Head of caudate nucleus (tissue), 42 donors: ENCODE results near the gene PTK6.
"Not testable (repeated sequence)": the region's sequence is repeated elsewhere in the genome, so short reads cannot be mapped to it uniquely, and the experiment has no call there.

ENCODE experiments used
- DNase-seq, 42 donors: peaks; one replicate each; pipeline versions ENCODE4 v3.0.0 to v3.0.0-alpha.2; 2020 to 2021; ENCODE audit warnings: mixed read lengths in 7 of 42
- intact Hi-C: fragments of 100-400 bp; cut with DNase I; formaldehyde crosslinking; loops from one replicate; pipeline ENCODE4 v1.15.0; 2022

PTK6 gene

DNA sequence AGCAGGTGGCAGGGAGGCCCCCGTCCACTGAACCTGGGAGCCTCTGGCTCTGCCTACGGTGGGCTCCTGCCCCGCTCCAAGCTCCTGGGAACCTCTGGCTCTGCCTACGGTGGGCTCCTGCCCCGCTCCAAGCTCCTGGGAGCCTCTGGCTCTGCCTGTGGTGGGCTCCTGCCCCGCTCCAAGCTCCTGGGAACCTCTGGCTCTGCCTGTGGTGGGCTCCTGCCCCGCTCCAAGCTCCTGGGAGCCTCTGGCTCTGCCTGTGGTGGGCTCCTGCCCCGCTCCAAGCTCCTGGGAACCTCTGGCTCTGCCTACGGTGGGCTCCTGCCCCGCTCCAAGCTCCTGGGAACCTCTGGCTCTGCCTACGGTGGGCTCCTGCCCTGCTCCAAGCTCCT, 33.9 kb upstream of the PTK6 start:
- DNase-seq = not testable (repeated sequence)

DNA sequence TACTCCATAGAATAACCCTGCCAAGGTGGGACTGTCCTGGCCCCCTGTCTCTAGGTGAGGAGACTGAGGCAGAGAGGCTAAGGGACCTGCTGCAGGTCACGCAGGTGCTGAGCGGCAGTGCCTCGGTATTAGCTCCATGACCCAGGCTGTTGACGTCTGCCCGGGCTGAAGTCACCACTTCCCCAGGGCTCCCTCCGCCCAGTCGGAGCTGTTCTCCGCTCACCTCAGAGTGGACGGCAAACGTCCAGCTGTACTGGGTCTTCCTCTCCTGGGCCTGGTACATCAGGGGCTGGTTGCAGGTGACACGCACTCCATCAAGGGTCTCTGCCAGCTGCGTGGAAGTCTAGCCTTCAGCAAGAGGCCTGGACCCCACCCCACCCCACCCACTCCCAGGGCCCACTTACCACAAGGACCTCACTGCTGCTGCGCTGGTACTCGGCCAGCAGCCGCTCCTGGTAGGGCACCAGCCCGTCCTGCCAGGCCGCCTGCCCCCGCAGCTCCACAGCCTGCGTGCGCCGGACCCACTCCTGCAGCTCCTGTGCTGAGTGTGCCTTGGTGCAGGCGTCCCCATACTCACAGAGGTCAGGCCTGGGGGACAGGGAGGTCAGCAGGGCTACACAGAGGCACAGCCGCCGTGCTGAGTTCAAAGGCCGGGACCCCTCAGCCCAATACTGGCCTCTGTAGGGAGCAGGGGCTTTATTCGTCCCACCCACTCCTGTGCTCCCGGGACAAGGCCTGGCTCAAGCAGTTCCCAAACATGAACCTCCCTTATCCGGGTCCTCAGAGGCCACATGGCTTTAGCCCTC, 33.3 kb upstream of the PTK6 start:
- intact Hi-C loops = no loop called here
- DNase-seq = no peak

More for the DNA sequence above, 33.9 kb upstream of the PTK6 start:
- intact Hi-C loops = not testable (repeated sequence)

DNA sequence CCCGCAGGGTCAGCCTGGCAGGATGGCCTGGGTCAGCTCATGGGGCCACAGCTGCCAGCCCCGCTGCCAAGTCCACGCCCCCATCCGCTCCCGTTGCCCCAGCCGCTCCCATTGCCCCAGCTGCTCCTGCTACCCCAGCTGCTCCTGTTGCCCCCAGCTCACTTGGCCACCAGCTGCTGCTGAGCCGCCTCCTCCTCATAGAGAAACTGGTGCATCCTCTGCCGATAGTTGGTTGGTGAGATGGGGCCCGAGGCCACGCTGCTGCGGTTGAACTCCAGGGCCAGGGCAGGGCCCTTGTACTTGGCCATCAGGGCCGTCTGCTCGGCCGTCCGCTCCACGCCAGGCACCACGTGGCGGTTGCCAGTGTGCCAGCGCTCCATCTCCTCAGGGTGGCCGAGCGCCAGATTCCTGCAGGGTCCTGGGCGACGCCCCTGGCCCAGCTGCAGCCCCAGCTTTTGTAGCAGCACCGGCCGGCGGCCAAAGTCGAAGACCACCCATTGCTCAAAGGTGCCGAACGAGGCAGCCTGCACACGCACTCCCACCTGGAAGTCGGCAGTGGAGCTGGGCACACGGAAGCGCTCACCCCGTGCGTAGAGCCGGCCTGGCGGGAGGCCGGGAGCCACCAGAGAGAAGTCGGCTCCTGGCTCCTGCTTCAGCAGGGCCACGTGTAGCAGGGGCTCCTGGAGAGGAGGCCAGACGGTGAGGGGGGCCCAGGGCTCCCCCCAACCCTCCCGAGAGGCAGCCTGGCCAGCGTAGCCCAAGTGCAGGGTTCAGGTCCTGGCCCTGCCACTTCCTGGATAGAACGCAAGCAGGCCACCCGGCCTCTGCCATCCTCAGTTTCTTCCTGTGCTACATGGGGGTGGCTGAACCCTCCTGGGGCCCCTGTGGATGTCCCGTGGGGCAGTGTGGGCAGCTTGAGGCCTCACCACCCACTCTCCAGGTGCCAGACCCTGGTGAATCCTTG, 32.1 kb upstream of the PTK6 start:
- no peak for DNase-seq
- intact Hi-C loops = no loop called here

DNA sequence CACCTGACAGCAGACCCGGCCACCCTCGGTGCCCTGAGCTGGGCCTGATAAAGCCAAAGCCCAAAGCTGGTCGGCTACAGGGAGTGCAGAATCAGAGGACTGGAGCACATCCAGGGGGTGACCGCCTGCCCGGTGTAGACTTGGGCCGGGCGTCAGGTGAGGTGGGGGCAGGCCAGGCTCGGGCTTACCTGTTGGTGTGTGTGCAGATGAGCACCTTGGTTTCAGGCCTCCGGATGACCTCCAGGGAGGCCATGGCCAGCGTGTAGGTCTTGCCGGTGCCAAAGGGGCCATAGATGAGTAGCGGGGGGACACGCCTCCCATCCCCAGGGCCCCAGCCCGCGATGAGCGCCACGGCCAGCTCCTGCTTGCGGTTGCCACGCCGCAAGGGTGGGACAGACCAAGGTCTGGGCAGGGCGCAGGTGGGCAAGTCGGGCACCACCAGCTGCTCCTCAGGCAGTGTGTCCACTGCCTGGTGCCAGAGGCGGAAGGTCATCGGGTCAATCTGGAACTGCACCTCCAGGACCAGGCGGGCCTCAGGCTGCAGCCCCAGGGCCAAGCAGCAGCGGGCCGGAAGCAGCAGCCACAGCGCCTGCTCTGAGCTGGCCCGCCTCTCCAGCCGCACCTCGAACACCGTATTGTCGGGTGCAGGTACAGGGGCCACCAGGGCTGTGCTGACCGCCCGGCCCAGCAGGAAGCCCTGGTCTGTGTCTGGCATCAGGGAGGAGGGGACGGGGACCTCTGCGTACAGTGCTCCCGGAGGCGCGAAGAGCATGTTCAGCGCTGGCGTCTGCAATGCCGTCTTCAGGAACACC, 31.2 kb upstream of the PTK6 start:
- DNase-seq = no peak
- intact Hi-C loops = no loop called here

DNA sequence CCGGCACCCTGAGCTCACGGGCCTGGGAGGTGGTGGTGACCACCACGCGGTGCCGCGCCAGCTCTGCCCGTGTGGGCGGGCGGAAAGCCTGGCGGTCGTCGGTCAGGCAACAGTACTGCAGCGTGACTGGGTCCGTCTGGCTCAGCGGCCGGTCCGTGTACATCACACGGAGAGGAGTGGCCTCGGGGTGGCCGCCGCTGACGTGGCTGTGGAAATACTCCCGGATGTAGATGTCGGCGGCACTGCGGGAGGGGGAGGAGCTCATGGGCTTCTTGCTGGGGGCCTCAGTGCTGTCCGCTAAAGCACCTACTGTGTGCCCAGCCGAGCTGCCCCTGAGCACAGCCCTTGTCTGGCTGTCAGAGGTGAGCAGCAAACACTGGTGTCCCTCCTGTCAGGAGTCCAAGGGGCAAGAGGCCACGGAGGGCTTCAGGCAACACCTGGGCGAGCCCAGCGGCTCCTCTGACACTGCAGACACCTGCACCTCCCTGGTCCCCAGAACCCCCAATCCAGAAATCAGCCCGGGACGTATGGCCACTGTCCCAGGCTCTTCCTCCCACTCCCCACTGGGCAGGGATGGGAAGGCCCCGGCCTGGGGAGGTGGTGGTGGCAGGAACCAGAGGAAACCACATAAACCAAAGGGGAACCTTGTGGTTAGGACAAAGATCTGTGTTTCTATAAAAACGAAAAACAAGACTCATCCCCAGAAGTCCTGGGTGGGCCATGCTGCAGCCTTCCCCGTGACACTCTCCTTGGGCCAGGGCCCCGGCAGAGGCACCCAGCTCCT, 30.4 kb upstream of the PTK6 start:
- intact Hi-C loops = no loop called here
- DNase-seq = peak in 20 of 42 donors; percentile 11 to 65 (median 26)

DNA sequence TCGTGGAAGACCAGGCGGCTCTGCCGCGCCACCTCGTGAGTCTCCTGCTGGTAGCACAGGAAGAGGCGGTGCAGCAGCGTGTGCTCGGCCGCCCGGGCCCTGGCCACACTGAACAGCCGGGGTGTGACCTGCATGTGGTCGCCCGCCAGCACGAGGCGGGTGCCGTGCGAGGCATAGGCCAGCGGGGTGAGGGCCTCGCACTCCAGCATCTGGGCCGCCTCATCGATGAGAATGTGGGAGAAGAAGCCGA, 29.9 kb upstream of the PTK6 start:
- no peak for DNase-seq
- intact Hi-C loops = no loop called here

DNA sequence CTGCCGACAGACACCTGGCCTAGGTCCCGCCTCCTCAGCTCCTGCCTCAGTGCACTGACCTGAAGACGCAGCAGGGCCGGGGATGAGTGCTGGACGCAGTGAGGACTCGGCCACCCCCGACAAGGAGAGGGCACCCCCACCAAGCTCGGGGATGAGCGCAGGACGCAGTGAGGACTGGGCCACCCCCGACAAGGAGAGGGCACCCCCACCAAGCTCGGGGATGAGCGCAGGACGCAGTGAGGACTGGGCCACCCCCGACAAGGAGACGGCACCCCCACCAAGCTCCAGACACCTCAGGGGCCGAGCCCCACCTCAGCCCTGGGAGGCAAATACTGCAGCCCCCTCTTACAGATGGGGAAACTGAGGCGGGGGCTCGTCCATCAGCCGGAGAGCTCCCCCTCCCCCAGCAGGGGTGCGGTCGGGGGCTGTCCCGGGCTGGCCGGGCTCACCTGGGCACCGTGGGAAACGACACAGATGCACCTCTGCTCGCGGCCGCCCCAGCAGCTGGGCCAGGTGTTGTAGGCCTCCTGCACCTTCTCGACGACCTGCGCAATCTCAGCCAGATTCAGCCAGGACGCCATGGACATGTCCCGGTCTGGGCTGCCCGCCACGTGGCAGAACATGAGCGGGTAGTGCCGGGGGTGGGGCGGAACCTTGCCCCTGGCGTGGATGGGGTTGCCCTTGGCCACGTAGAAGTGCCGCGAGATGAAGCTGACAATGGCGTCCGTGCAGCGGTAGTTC, 29.4 kb upstream of the PTK6 start:
- intact Hi-C loops = no loop called here
- no peak for DNase-seq

DNA sequence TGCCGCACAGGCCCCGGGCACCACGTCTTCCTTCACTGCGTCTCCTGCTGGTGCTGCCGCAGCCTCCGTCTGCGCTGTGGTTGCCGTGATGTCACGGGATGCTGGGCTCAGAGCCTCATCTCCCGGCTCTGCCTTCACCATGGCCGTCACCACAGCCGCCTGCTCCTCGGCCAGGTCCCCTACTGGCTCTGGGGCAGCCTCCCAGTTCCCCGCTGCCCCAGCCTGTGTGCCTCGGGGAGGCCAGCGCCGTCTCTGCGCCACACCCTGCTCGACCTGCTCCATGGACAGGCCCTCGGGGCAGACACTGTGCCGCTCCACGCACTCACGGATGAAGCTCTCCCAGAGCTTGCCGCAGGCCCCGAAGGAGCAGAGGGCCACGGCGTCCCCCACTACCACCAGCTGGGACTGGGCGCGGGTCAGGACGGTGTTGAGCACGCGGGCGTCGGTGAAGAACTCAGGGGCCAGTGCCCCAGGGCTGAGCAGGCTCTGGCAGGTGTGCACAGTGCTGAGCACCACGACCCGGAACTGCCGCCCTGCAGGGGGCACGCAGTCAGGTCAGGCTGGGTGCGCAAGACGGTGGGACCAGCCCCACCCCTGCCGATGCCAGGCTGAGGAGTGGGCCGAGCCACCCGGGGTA, 28.6 kb upstream of the PTK6 start:
- intact Hi-C loops = no loop called here
- no peak for DNase-seq

DNA sequence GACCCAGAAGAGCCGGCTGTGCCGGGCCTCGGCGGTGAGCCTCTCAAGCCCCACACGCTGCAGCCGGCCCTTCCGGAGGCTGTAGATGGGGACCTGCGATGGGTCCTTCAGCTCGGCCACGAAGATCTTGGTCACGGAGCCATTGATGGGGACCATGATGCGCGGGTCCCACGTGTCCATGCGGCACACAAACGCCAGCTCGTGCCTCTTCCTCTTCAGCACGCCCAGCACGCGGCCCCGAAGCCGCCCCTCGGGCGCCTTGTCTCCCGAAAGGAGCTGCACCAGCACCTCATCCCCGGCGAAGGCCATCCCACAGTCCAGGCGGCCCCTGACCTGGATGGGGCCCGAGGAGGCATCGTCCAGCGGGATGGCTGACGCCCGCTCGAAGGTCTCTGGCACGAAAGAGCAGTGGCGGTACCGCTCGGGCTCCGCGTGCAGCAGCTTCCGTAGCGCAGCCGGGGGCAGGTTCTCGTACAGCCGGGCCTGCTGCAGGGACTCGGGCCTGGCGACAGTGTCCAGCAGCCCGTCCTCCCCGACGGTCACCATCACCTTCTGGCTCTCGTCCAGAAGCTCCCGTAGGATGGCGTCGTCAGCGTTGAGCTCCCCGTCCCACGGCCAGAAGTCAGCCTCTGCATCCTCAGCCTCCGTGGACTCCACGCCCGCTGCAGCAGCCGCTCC, 28.0 kb upstream of the PTK6 start:
- intact Hi-C loops = no loop called here
- DNase-seq = no peak

DNA sequence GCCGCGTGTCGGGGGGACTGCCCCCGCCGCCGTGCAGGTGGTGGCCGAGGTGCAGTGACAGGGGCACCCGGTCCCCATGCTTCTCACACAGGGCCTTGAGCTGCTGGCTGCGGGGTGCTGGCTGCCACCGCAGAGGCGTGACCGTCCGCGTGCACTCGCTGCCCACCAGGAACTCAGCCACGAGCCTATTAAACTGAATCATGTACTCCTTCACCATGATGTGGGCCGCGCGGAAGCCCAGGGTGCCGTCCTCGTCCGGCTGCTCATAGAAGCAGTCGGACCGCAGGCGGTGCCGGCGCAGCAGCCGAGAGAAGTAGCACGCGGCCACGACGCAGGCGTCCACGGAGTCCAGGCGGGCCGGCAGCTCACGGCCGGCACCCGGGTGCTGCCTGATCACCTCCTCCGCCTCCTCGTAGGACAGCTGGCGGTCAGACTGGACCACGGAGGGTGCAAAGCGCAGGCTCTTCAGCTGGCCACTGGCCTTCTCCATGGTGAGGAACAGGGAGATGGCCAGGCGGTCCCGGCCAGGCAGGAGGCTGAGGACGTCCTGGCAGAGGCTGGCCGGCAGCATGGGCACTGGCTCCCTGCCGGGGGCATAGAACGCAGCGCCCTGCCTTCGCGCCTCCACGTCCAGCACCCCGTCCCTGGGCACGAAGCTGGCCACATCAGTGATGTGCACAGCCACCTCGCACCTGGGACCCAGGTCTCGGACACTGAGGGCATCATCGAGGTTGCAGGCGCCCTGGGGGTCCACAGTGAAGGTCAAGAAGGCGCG, 27.0 kb upstream of the PTK6 start:
- no peak for DNase-seq
- intact Hi-C loops = no loop called here

DNA sequence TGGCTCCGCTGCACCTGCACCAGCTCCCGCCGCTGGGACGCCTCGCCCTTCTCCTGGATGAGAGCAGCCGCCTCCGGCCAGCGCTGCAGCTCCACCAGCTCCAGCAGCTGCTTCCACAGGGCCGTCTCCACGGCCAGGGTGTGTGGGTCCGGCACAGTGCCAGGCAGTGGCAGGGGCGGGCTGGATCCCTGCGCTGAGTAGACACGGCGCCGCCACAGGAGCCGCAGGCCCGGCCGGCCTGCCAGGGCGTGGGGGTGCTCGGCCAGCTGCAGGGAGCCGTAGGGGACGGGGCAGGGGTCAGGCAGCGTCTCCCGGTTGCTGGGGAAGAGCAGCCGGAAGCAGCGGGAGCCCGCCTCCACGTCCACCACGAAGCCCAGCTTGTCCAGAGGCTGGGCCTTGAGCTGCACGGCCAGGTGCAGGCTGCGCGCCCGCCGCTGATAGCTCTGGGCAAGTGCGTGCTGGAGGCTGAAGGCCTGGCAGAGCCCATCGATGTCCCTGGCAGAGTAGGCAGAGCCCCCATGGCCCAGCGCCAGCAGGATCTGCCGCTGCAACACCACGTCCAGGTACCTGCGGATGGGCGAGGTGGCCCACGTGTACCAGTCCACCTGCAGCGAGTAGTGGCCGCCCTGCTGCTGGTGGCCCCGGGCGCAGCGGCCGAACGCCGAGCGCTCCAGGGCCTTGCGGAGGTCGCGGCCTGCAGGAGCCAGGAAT, 26.2 kb upstream of the PTK6 start:
- no peak for DNase-seq
- intact Hi-C loops = no loop called here

DNA sequence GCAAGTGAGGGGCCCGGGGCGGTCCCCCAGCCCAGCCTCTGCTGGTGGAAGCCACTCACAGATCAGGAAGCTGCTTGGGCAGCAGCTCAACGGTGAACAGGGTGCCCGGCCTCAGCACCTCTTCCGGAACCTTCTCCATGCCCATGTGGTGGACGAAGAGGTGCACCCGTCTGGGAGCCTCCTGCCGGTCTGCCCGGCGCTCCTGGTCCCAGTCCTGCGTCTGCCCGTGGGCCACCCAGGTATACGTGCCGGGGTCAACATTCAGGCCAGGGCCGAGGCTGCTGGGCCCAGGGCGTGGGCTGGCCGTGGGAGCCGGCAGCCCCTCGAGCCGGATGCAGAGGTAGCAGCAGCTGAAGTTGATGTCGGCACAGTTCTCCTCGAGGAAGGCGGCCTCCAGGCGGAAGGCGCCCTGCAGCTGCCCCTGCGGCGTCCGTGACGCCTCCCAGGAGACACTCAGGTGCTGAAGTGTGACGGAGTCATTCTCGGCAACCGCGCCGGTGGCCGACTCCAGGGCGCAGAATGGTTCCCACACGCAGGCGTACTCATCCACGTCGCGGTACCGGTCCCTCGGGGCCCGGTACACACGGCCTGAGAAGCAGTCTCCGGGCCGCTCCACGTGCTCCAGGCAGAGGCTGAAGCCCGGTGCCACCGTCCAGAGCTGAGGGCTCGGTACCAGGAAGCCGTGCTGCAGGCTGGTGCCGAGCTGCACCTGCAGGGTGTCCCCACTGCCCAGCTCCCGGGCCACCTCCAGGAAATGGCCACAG, 25.5 kb upstream of the PTK6 start:
- intact Hi-C loops = no loop called here
- no peak for DNase-seq

DNA sequence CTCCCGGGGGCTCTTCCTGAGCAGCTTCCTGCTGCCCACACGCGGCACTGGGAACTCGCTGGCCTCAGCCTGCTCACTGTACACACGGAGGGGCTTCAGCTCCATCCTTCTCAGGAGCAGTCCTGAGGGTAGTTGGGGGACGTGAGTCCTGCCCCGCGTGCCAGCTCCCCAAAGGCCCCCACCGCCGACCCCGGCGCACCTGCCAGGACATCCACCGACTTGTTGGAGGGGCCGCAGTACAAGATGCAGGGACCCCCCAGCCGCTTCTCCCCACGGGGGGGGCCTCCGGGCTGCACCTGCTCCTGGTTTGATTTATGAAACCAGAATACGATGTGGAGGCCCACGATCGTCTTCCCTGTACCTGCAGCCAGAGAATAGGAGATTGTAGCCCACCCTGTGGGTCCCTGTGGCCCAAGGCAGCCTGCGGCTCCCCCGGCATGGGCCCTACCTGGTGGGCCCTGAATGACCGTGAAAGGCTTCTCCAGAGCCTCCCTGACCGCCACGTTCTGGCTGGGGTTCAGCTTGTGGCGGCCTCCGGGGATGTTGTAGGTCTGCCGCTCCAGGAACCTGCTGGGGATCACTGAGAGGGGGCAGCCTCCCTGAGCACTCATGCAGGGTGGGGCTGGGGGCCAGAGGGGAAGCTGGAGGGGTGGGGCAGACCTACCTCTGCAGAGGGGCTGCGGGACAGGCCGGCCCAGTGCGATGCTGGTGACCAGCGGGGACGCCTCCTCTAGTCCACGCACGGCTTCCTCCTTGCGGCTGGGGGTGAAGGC, 24.6 kb upstream of the PTK6 start:
- intact Hi-C loops = no loop called here
- no peak for DNase-seq

DNA sequence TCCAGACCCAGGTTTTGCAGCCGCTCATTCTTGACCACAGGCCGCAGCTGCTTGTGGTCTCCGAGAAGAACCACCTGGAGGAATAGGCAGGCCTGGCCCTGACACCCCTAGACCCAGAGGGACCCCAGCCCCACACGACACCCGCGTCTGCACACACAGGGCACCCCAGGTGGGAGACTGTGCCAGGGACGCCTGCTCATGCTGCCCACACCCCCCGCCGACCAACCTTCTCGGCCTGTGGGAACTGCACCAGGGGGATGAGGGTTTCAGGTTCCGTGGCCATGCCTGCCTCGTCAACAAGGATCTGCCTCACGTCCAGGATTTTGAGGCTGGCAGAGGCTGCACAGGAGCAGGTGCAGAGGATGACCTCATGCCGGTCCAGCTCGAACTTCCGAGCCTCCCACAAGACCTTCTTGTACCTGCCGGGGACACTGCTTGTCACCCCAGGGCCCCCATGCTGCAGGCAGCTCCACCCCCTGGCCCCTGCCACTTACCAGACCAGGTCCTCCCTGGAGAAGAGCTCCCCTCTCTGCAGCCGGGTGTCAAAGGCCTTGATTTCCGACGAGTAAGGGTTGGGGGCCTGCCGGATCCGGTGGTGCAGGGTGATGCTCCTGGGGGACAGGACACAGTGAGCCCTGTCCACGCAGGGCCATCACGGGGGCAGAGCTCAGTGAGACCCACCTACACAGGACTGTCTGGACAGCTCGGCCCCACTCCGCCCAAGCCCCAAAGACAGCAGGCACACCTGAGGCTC, 23.9 kb upstream of the PTK6 start:
- DNase-seq = no peak
- intact Hi-C loops = no loop called here
